B cell (primary cell): ENCODE data around the gene ANKRD7. TPM values are rescaled to one million over a fixed set of nuclear protein-coding genes. Genes with fewer than 3 reads are reported as not detected.

Experiments
- ATAC-seq: fragments of 200-7000 bp; cut with Tn5 transposase; one replicate; pipeline ENCODE4 v1.10.0; 2021; ENCODE audit warnings: low read depth, mild to moderate bottlenecking, moderate number of reproducible peaks, moderate library complexity
- CTCF ChIA-PET: fragments of 350-600 bp; sonication (Branson Sonifier 250); formaldehyde crosslinking; loops from one replicate; lab custom pipeline; 2021; ENCODE audit warnings: antibody characterized with exemption, inconsistent platforms; lab: Charles Lee
- POLR2A ChIA-PET: fragments of 350-600 bp; sonication (Branson Sonifier 250); formaldehyde crosslinking; loops from one replicate; lab custom pipeline; 2021; ENCODE audit warnings: antibody characterized with exemption; lab: Charles Lee
- DNase-seq: peaks from one replicate; pipeline ENCODE4 v3.0.0; 2013
- H2AFZ ChIP-seq: 2 replicates; pipeline ENCODE4 v1.6.1; 2012; ENCODE audit warnings: mild to moderate bottlenecking, low read depth, low read length; ENCODE audit not compliant: insufficient read depth, poor library complexity, severe bottlenecking
- H3K27ac ChIP-seq, 2 donors: 1 replicate in 1 of 2; 2 replicates in 1 of 2; pipeline ENCODE4 v1.5.1; 2012 to 2013; ENCODE audit warnings: low read length in 2 of 2, mild to moderate bottlenecking in 2 of 2, moderate library complexity in 1 of 2
- H3K27me3 ChIP-seq, 4 experiments: fragments of 200-600 bp in 1 of 4; sonication (generic) in 1 of 4; replicated peaks in 1 of 4; 1 replicate in 2 of 4; 2 replicates in 2 of 4; pipeline versions ENCODE4 v1.6.1 to v1.7.0; 2013 to 2016; ENCODE audit warnings: low read length in 3 of 4, mild to moderate bottlenecking in 2 of 4, mixed read lengths in 1 of 4, moderate library complexity in 1 of 4; ENCODE audit not compliant: insufficient read depth in 4 of 4, control insufficient read depth in 3 of 4; ENCODE audit errors: control extremely low read depth in 1 of 4
- H3K36me3 ChIP-seq, 2 experiments: replicated peaks in 1 of 2; 1 replicate in 1 of 2; 2 replicates in 1 of 2; pipeline versions ENCODE4 v1.6.1 to v1.7.1; 2013; ENCODE audit warnings: low read length in 1 of 2; ENCODE audit not compliant: insufficient read depth in 2 of 2, control insufficient read depth in 1 of 2; ENCODE audit errors: control extremely low read depth in 1 of 2, extremely low read depth in 1 of 2
- H3K4me1 ChIP-seq, 2 donors: fragments of 200-600 bp in 1 of 2; sonication (generic) in 1 of 2; 1 replicate in 1 of 2; 2 replicates in 1 of 2; pipeline versions ENCODE4 v1.5.1 to v1.6.1; 2013 to 2017; ENCODE audit warnings: low read length in 2 of 2; ENCODE audit not compliant: control insufficient read depth in 2 of 2, insufficient read depth in 2 of 2
- H3K4me2 ChIP-seq: replicated peaks from 2 replicates; pipeline ENCODE3; 2012; ENCODE audit warnings: mild to moderate bottlenecking, low read depth, low read length; ENCODE audit not compliant: poor library complexity, severe bottlenecking
- H3K4me3 ChIP-seq, 5 experiments: fragments of 200-600 bp in 1 of 5; sonication (generic) in 1 of 5; 1 replicate in 3 of 5; 2 replicates in 2 of 5; pipeline versions ENCODE4 v1.5.1 to v1.7.0; 2011 to 2016; ENCODE audit warnings: low read length in 4 of 5, mild to moderate bottlenecking in 4 of 5, low read depth in 2 of 5, control low read depth in 1 of 5, moderate library complexity in 1 of 5; ENCODE audit not compliant: insufficient read depth in 1 of 5; ENCODE audit errors: control extremely low read depth in 1 of 5, extremely low read depth in 1 of 5
- H3K79me2 ChIP-seq: fragments of 200-600 bp; sonication (generic); one replicate; pipeline ENCODE4 v1.6.0; 2016; ENCODE audit warnings: low read length; ENCODE audit not compliant: control insufficient read depth, insufficient read depth
- H3K9ac ChIP-seq: fragments of 200-600 bp; sonication (generic); 2 replicates; pipeline ENCODE4 v1.6.1; 2017; ENCODE audit warnings: mild to moderate bottlenecking, low read length, moderate library complexity
- H3K9me3 ChIP-seq, 3 donors: one replicate each; pipeline versions ENCODE4 v1.6.1 to v1.7.1; 2013; ENCODE audit warnings: low read length in 2 of 3; ENCODE audit not compliant: control insufficient read depth in 2 of 3, insufficient read depth in 1 of 3; ENCODE audit errors: control extremely low read depth in 1 of 3
- H4K20me1 ChIP-seq: 2 replicates; pipeline ENCODE4 v1.6.0; 2012; ENCODE audit warnings: mild to moderate bottlenecking, low read length; ENCODE audit not compliant: insufficient read depth, control insufficient read depth, poor library complexity, severe bottlenecking
- H3K27ac Mint-ChIP-seq: one replicate; pipeline ENCODE4 v1.8.0; 2021; ENCODE audit warnings: mixed read lengths
- H3K27me3 Mint-ChIP-seq: one replicate; pipeline ENCODE4 v1.8.0; 2021; ENCODE audit warnings: mixed read lengths
- H3K4me1 Mint-ChIP-seq: one replicate; pipeline ENCODE4 v1.8.0; 2021; ENCODE audit warnings: mixed read lengths
- H3K4me3 Mint-ChIP-seq: one replicate; pipeline ENCODE4 v1.8.0; 2021; ENCODE audit warnings: mixed read lengths
- H3K9me3 Mint-ChIP-seq: one replicate; pipeline ENCODE4 v1.8.0; 2022; ENCODE audit warnings: mixed read lengths; ENCODE audit not compliant: insufficient read depth
- EZH2 ChIP-seq: IDR thresholded peaks from 2 replicates; pipeline ENCODE4 v1.6.1; 2012; ENCODE audit warnings: borderline replicate concordance, low read depth, mild to moderate bottlenecking, moderate library complexity, low read length; ENCODE audit not compliant: insufficient read depth, poor library complexity, severe bottlenecking
- WGBS: methylation state at CpG from one replicate; pipeline ENCODE4 v1.1.5; 2013; ENCODE audit warnings: missing lambda C conversion rate; ENCODE audit not compliant: insufficient coverage; 5-methylcytosine and 5-hydroxymethylcytosine counted together
- intact Hi-C: fragments of 100-400 bp; cut with micrococcal nuclease; formaldehyde crosslinking; loops from one replicate; pipeline ENCODE4 v1.10.0; 2022
- polyA plus RNA-seq: library from polyadenylated mRNA; depleted of rRNA; stranded (reverse); fragments of >200 nt; gene quantifications from 2 replicates; pipeline ENCODE4 v1.2.3, GENCODE V29; 2012
- total RNA-seq, 2 donors: library from RNA; stranded (reverse); fragments of 120-200 nt in 1 of 2; gene quantifications; 1 replicate in 1 of 2; 2 replicates in 1 of 2; pipeline versions ENCODE4 v1.2.3 to v1.2.4, GENCODE V29; 2013 to 2022
- TF ChIP-seq, protein P1 (sequence below): fragments of 200-600 bp; IDR thresholded peaks from one replicate; pipeline ENCODE4 v1.8.0; 2022; ENCODE audit warnings: antibody characterized with exemption, mild to moderate bottlenecking

ANKRD7 gene
- total and polyA plus RNA-seq, 2 donors (not counting 1 experiment from before 2014, with no cell fraction given), result not detected

DNA sequence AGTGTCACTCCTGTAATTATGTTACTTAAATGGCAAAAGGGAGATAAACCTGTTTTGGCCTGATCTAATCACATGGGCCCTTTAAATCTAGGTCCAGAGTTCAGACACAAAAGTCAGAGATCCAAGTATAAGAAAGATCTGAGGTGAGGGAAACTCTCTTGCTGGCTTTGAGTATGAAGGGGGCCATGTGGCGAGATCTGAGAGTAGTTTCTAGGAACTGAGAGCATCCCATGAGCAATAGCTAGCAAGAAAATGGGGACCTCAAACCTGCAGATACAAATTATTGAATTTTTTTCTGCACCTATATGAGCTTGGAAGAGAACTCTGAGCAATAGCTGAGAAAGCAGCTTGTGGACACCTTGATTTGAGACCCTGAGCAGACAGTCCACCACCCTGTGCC, 27.6 kb downstream of the ANKRD7 start:
- TF ChIP-seq, protein P1, sequence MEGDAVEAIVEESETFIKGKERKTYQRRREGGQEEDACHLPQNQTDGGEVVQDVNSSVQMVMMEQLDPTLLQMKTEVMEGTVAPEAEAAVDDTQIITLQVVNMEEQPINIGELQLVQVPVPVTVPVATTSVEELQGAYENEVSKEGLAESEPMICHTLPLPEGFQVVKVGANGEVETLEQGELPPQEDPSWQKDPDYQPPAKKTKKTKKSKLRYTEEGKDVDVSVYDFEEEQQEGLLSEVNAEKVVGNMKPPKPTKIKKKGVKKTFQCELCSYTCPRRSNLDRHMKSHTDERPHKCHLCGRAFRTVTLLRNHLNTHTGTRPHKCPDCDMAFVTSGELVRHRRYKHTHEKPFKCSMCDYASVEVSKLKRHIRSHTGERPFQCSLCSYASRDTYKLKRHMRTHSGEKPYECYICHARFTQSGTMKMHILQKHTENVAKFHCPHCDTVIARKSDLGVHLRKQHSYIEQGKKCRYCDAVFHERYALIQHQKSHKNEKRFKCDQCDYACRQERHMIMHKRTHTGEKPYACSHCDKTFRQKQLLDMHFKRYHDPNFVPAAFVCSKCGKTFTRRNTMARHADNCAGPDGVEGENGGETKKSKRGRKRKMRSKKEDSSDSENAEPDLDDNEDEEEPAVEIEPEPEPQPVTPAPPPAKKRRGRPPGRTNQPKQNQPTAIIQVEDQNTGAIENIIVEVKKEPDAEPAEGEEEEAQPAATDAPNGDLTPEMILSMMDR, result no peak
- no peaks in the 10 kb centered on the region for H3K9me3 Mint-ChIP-seq

GRCh38 chr7:118259115-118259514, 34.6 kb downstream of the ANKRD7 start:
- TF ChIP-seq, protein P1, result peak; percentile 16
- TF ChIP-seq EZH2, result no peak
- CTCF ChIA-PET, result interaction anchor here (1.3 kb wide), 1 partner anchor 917 kb away, joined by 4 read pairs; no protein-coding TSS in a partner anchor
- no peak overlapping the region for H3K4me3 ChIP-seq
- POLR2A ChIA-PET, result no interaction called here
- H3K27ac ChIP-seq, result no peak overlapping the region
- no peaks in the 10 kb centered on the region for H3K4me1 Mint-ChIP-seq
- H3K79me2 ChIP-seq, result no peaks in the 10 kb centered on the region
- H3K9me3 ChIP-seq, result no peaks in the 10 kb centered on the region
- no peaks in the 10 kb centered on the region for H3K27me3 ChIP-seq
- intact Hi-C loops, result no loop called here
- H3K36me3 ChIP-seq, result no peaks in the 10 kb centered on the region
- H3K27ac Mint-ChIP-seq, result no peak overlapping the region
- WGBS, result no CpG with 5 or more reads among the region's 2 CpGs
- ATAC-seq (no peak), DNase-seq (no peak)
- H4K20me1 ChIP-seq, result no peaks in the 10 kb centered on the region
- H3K4me2 ChIP-seq, result no peak overlapping the region
- no peak overlapping the region for H3K4me3 Mint-ChIP-seq
- no peaks in the 10 kb centered on the region for H3K4me1 ChIP-seq
- no peak overlapping the region for H2AFZ ChIP-seq
- H3K9ac ChIP-seq, result no peak overlapping the region
- no peaks in the 10 kb centered on the region for H3K9me3 Mint-ChIP-seq
- H3K27me3 Mint-ChIP-seq, result peaks cover 6% of the 10 kb centered on the region

More for the DNA sequence above, 27.6 kb downstream of the ANKRD7 start:
- Mint-ChIP-seq H3K27me3 (peaks cover 17% of the 10 kb centered on the region), H3K4me1 (no peaks in the 10 kb centered on the region), H3K27ac (no peak overlapping the region), H3K4me3 (no peak overlapping the region)
- DNase-seq (no peak), ATAC-seq (no peak)
- H3K9ac ChIP-seq, result no peak overlapping the region
- intact Hi-C loops, result no loop called here
- H3K4me3 ChIP-seq, result no peak overlapping the region
- no peaks in the 10 kb centered on the region for H3K36me3 ChIP-seq
- no peak overlapping the region for H3K4me2 ChIP-seq
- no peaks in the 10 kb centered on the region for H4K20me1 ChIP-seq
- no peaks in the 10 kb centered on the region for H3K79me2 ChIP-seq
- POLR2A ChIA-PET, result no interaction called here
- H3K9me3 ChIP-seq, result no peaks in the 10 kb centered on the region
- H3K4me1 ChIP-seq, result no peaks in the 10 kb centered on the region
- H3K27me3 ChIP-seq, result peaks cover 0 to 5% (median 0%) of the 10 kb centered on the region in 4 experiments
- no peak overlapping the region for H3K27ac ChIP-seq
- CTCF ChIA-PET, result no interaction called here
- no peak overlapping the region for H2AFZ ChIP-seq
- WGBS, result no CpG with 5 or more reads among the region's 1 CpG
